ENCODE data around the gene TWF2. TPM values are rescaled to one million over a fixed set of nuclear protein-coding genes. Genes with fewer than 3 reads are reported as not detected.

The TWF2 gene
- polyA plus RNA-seq, 2 of the 4 experiments (the other 2 are of a cell fraction) = 36.8 to 53.6 TPM

DNA sequence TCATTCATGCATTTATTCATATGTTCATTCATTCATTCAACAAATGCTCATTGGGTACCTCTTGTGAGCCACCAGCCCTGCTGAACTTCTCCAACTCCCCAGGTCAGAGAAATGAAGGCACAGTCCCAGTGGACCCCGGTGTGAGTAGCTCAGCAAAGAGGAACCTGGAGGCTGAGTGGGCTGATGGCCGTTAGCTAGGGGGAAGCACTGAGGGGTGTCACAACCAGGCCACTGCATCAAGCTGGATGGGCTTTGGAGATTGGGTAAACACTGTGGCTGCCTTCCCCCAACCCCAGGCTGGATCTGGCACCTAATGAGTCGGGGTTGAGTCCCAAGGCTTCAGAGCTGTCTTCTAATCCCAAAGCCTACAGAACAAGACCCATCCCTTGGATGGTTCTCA, 53.1 kb downstream of the TWF2 start:
- no peak for ATAC-seq
- ChIA-PET CTCF (interaction anchor here (0.6 to 1.3 kb wide), 3 partner anchors 14 to 36 kb away, joined by 3 to 5 read pairs (median 4); no protein-coding TSS in a partner anchor), POLR2A (no interaction called here)

DNA sequence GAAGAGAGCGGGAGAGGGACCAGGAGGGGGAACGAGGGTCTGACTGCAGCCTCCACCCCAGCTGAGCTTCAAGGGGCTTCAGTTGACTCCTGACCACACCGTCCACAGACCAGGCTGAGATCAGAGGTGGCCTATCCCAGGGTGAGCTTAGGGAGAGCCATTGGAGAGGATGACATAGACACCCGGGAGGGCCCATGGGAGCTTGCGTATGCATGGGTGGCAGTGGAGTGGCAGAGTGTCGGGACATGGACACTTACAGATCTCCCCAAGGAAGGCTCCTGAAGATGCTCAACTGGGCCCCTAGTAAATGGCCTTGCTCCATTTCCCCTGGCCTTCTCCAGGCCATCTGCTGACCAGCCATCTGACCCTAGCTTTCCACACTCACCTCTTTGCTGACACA, 53.6 kb downstream of the TWF2 start:
- no peak overlapping the region for H3K4me3 ChIP-seq
- H3K27ac ChIP-seq = no peak overlapping the region
- POLR2A ChIA-PET = no interaction called here
- H3K4me2 ChIP-seq = no peak overlapping the region
- FAIRE-seq (no peak), DNase-seq (ENCODE audit: low read depth in 1 of 2, low spot score in 1 of 2) (no peak), ATAC-seq (no peak)
- no peaks in the 10 kb centered on the region for H3K9me3 ChIP-seq
- 85% methylated on average over 5 of the region's 6 CpGs for WGBS (ENCODE audit: missing lambda C conversion rate)
- CTCF ChIA-PET = interaction anchor here (1.0 to 1.3 kb wide), 2 partner anchors 14 to 18 kb away, joined by 4 to 5 read pairs; no protein-coding TSS in a partner anchor
- H3K4me1 ChIP-seq = no peaks in the 10 kb centered on the region
- TF ChIP-seq ELK1 (IDR thresholded peaks at IDR 0.05; ENCODE audit: low read depth, low read length) (no peak), KDM1A (IDR thresholded peaks at IDR 0.05; ENCODE audit: low read depth) (no peak), MYC (IDR thresholded peaks at IDR 0.05; ENCODE audit: borderline replicate concordance, low read length) (no peak), CHD4 (IDR thresholded peaks at IDR 0.05; ENCODE audit: borderline replicate concordance) (no peak)
- TF ChIP-seq, protein P1, sequence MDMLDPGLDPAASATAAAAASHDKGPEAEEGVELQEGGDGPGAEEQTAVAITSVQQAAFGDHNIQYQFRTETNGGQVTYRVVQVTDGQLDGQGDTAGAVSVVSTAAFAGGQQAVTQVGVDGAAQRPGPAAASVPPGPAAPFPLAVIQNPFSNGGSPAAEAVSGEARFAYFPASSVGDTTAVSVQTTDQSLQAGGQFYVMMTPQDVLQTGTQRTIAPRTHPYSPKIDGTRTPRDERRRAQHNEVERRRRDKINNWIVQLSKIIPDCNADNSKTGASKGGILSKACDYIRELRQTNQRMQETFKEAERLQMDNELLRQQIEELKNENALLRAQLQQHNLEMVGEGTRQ (IDR thresholded peaks at IDR 0.05) = no peak

More for the DNA sequence above, 53.1 kb downstream of the TWF2 start:
- Histone ChIP-seq H3K4me2 (no peak overlapping the region), H3K4me1 (no peaks in the 10 kb centered on the region), H3K9me3 (no peaks in the 10 kb centered on the region), H3K4me3 (no peak overlapping the region), H3K27ac (no peak overlapping the region)
- DNase-seq (ENCODE audit: low read depth in 1 of 2, low spot score in 1 of 2) = no peak
- FAIRE-seq = no peak
- WGBS (ENCODE audit: missing lambda C conversion rate) = 60% methylated on average over 1 of the region's 3 CpGs
- TF ChIP-seq ZSCAN20 (CRISPR knock-in tag; IDR thresholded peaks at IDR 0.05) (no peak), GATA3 (IDR thresholded peaks at IDR 0.05; ENCODE audit: borderline replicate concordance) (no peak), HMGXB4 (CRISPR knock-in tag; IDR thresholded peaks at IDR 0.05; ENCODE audit: borderline replicate concordance) (no peak), HOXB5 (CRISPR knock-in tag; IDR thresholded peaks at IDR 0.05) (no peak), CBX8 (IDR thresholded peaks at IDR 0.05) (no peak), ELK1 (IDR thresholded peaks at IDR 0.05; ENCODE audit: low read depth, low read length) (no peak), SREBF2 (IDR thresholded peaks at IDR 0.05) (no peak)

- no peak overlapping the region for H3K4me3 ChIP-seq
- ChIA-PET CTCF (no interaction called here), POLR2A (no interaction called here)
- no peaks in the 10 kb centered on the region for H3K9me3 ChIP-seq
- 50% methylated on average over 2 of the region's 8 CpGs for WGBS (ENCODE audit: missing lambda C conversion rate)
- DNase-seq (ENCODE audit: low read depth in 1 of 2, low spot score in 1 of 2) (no peak), ATAC-seq (no peak), FAIRE-seq (no peak)
- no peaks in the 10 kb centered on the region for H3K4me1 ChIP-seq
- H3K27ac ChIP-seq = no peak overlapping the region
- no peak overlapping the region for H3K4me2 ChIP-seq
- TF ChIP-seq MAX (IDR thresholded peaks at IDR 0.05) (no peak), BHLHE40 (IDR thresholded peaks at IDR 0.05; ENCODE audit: low read depth, low read length) (no peak), ATOH8 (CRISPR knock-in tag; IDR thresholded peaks at IDR 0.05; ENCODE audit: low read depth) (no peak), CHD4 (IDR thresholded peaks at IDR 0.05; ENCODE audit: borderline replicate concordance) (no peak), RCOR1 (IDR thresholded peaks at IDR 0.05; ENCODE audit: low read depth, low read length) (no peak), FOSL2 (IDR thresholded peaks at IDR 0.05) (no peak), FOSL2 (CRISPR knock-in tag; IDR thresholded peaks at IDR 0.05) (no peak)
- TF ChIP-seq, protein P2, sequence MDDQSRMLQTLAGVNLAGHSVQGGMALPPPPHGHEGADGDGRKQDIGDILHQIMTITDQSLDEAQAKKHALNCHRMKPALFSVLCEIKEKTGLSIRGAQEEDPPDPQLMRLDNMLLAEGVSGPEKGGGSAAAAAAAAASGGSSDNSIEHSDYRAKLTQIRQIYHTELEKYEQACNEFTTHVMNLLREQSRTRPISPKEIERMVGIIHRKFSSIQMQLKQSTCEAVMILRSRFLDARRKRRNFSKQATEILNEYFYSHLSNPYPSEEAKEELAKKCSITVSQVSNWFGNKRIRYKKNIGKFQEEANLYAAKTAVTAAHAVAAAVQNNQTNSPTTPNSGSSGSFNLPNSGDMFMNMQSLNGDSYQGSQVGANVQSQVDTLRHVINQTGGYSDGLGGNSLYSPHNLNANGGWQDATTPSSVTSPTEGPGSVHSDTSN (IDR thresholded peaks at IDR 0.05) = no peak
These were observed 54.3 kb downstream of the TWF2 start for GRCh38 chr3:52184690-52185089.

All from A549 (cell line).